Measurements from ENCODE around the gene MDK. TPM values are rescaled to one million over a fixed set of nuclear protein-coding genes. Genes with fewer than 3 reads are reported as not detected.

MDK gene
- polyA plus RNA-seq, 1 donor from 2014 or later = 0.60 TPM

DNA sequence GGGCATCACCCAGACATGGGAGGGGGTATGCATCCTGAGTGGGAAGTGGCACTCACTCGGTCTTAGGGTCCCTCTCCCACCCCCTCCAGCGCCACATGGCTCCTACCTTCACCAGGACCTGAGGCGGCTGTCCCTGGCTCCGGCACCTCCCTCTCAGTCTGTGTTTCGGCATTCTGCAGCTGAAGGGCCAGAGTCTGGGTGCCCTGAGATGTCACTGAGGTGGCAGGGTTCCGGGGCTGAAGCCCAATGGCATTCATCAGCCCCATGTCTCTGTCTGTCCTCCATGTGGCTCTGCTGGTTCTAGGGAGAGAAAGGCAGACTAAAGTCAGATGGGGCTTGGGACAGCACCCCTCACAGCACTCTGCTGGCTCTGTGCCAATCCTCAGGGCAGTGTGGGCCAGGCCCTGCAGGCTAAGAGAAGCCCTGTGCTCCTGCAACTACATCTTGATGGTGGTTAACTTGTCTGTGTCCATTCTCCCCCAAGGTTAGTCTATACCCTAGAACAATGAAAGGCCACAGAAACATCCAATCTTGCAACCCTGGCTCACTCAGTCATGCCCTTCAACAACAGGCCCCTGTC is 27.0 kb downstream of the MDK start:
- Mint-ChIP-seq H3K4me1 (no peaks in the 10 kb centered on the region), H3K4me3 (no peak overlapping the region), H3K36me3 (peaks cover 22% of the 10 kb centered on the region), H3K9me3 (no peaks in the 10 kb centered on the region), H3K27ac (no peak overlapping the region), H3K27me3 (no peaks in the 10 kb centered on the region)

DNA sequence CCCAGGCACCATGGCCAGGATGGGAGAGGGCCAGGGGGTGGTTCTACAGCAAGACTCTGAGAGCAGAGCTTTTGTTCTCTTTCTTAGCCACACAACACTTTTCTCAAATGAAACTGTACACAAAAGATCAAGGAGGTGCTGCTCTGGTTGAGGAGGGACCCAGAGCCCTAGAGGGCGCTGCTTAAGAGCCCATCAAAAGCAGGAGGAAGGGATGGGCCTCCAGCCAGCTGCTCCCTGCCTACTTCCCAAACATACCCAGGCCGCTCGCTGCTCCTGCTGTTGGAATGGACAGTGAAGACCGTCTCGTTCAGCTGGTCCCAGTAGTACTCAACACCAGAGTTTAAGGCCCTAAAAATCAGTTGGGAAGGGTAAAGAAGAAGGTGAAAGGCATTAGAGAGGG is 28.6 kb downstream of the MDK start:
- H3K27ac Mint-ChIP-seq = no peak overlapping the region
- no peak overlapping the region for H3K4me3 Mint-ChIP-seq

DNA sequence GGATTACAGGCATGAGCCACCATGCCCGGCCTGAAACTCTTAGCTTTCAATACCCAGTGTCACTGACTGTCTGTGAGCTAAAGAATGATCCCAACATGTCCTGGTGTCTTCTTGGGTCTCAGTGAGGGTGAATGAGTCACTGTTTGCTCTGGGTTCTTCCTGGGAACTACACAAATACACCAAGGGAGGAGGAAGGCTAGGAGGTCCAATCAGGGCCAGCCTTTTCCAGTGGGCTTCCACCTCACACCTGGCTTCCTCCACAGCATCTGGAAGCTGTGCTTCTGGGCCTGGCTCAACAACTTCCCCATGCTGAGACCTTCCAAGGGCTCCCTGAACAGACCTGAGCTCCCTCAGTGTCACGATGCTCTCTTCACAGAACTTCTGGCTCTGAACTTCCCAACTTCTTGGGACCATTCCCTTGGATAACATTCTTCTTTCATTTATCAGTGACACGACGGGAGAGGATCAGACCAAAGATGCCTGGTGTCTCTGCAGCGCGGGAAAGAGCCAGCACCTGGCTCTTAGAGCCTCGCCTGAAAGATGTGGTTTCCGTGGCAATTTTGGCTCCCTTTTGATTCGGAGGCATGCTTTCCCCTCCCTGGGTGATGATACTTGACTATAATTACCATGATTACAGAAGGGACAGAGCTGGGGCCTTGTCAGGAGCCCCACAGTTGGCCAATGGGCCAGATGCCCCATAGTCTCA is 32.4 kb downstream of the MDK start:
- Mint-ChIP-seq H3K4me1 (no peaks in the 10 kb centered on the region), H3K4me3 (no peak overlapping the region), H3K36me3 (peaks cover 15% of the 10 kb centered on the region)

More for the DNA sequence above, 28.6 kb downstream of the MDK start:
- no peaks in the 10 kb centered on the region for H3K9me3 Mint-ChIP-seq
- H3K27me3 Mint-ChIP-seq = no peaks in the 10 kb centered on the region
- peaks cover 20% of the 10 kb centered on the region for H3K36me3 Mint-ChIP-seq
- no peaks in the 10 kb centered on the region for H3K4me1 Mint-ChIP-seq

DNA sequence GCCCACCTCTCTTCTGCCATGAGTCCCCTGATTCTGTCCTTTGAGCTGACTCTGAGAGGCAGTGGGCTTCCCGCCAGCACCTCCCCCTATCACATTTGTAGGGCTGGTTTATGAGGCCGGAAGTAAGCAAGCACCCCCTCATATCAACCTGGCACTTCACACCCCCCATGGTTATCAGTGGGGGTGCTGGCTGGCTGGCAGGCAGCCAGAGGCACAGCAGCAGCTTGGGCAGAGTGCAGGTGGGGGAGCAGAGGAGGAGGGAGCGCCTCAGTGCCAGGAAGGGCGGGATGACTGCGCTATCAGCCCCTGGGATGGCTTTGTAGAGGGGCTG is 33.0 kb downstream of the MDK start:
- H3K36me3 Mint-ChIP-seq = peaks cover 15% of the 10 kb centered on the region
- H3K4me3 Mint-ChIP-seq = no peak overlapping the region
- H3K4me1 Mint-ChIP-seq = no peaks in the 10 kb centered on the region
- H3K9me3 Mint-ChIP-seq = no peaks in the 10 kb centered on the region
- peak overlapping the region in 1 of 3 donors; percentile 10 for H3K27ac Mint-ChIP-seq
- no peaks in the 10 kb centered on the region for H3K27me3 Mint-ChIP-seq

More for the DNA sequence above, 32.4 kb downstream of the MDK start:
- Mint-ChIP-seq H3K9me3 (no peaks in the 10 kb centered on the region), H3K27ac (no peak overlapping the region), H3K27me3 (no peaks in the 10 kb centered on the region)

DNA sequence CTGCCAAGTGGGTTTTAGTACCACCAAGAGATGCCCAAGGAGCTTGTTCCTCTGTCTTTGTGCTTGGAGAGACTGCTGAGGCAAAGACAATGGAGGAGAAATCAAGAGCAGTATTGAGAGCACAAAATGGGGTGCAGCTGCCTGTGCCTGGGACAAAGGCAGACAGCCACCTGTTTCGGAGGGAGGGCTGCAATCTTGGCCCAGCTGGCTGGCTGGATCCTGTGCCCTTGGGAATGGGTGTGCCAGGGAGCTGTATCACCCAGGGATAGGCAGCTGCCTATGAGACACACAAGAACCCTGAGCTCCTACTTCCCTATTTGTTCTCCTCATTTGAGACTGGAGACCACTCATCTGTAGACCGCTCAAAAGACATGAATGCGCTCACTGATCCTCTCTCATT is 33.4 kb downstream of the MDK start:
- Mint-ChIP-seq H3K27ac (no peak overlapping the region), H3K4me3 (no peak overlapping the region), H3K4me1 (no peaks in the 10 kb centered on the region), H3K27me3 (no peaks in the 10 kb centered on the region), H3K9me3 (no peaks in the 10 kb centered on the region), H3K36me3 (peaks cover 14% of the 10 kb centered on the region)

DNA sequence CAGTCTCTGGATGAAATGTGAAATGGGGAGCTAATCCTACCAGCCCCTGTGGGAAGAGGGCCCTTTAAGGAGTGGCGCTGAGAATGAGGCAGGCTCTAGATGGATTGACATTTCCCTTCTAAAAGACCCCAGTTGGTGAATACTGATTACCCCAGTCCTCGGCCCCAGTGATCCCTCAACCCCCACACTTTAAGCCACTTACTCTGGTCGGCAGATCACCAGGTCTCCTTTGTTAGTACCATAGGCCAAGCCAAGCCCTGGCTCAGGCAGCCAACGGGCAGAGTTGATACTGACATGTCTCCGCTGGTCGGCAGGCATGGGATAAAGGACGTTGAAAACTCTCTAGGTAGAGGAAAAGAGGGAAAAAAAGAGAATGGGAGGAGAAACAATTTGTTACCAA is 36.2 kb downstream of the MDK start:
- Mint-ChIP-seq H3K4me1 (no peaks in the 10 kb centered on the region), H3K4me3 (no peak overlapping the region)

DNA sequence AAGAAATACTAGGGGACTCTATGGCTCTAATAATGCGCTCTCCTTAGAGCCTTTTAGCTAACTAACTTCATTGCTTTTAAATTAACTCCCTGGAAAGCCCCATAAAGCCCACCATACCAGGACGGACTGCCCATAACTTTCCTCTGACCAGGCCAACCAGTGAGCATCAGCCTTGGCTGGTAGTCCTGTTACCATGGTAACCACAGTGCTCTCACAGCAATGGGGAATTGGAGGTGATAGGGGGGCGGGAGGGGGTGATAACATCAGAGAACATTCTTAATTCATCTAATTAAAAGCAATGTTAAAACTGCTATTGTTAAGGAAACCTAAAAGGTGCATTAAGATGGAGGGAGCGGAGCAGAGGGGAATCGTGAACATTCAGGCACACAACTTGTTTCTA is 37.3 kb downstream of the MDK start:
- Mint-ChIP-seq H3K27me3 (no peaks in the 10 kb centered on the region), H3K4me1 (no peaks in the 10 kb centered on the region), H3K36me3 (peaks cover 12% of the 10 kb centered on the region), H3K9me3 (no peaks in the 10 kb centered on the region), H3K27ac (no peak overlapping the region), H3K4me3 (no peak overlapping the region)

More for the DNA sequence above, 36.2 kb downstream of the MDK start:
- H3K36me3 Mint-ChIP-seq = peaks cover 12% of the 10 kb centered on the region
- H3K27ac Mint-ChIP-seq = no peak overlapping the region
- H3K27me3 Mint-ChIP-seq = no peaks in the 10 kb centered on the region
- no peaks in the 10 kb centered on the region for H3K9me3 Mint-ChIP-seq

DNA sequence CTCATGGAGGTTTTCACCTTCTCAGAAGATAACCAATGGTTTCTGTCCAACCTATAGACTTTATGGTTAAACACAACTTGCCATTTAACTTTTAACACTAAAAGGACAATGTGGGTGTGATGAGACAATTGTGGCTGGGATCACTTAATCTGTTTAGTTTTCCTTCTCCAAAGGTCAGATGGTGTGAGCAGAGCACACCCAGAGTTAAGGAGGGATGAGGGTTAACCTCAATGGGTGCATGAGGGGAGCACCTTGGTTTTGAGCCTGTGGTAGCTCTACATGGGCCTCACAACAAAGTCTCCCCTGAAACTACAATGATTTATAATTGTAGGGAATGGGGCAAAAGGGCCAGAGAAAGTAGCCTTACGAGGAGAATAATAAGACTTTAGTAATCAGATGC is 39.0 kb downstream of the MDK start:
- H3K9me3 Mint-ChIP-seq = no peaks in the 10 kb centered on the region
- H3K27me3 Mint-ChIP-seq = no peaks in the 10 kb centered on the region
- H3K36me3 Mint-ChIP-seq = peaks cover 7% of the 10 kb centered on the region
- no peaks in the 10 kb centered on the region for H3K4me1 Mint-ChIP-seq
- H3K27ac Mint-ChIP-seq = peak overlapping the region in 1 of 3 donors; percentile 23
- H3K4me3 Mint-ChIP-seq = no peak overlapping the region

DNA sequence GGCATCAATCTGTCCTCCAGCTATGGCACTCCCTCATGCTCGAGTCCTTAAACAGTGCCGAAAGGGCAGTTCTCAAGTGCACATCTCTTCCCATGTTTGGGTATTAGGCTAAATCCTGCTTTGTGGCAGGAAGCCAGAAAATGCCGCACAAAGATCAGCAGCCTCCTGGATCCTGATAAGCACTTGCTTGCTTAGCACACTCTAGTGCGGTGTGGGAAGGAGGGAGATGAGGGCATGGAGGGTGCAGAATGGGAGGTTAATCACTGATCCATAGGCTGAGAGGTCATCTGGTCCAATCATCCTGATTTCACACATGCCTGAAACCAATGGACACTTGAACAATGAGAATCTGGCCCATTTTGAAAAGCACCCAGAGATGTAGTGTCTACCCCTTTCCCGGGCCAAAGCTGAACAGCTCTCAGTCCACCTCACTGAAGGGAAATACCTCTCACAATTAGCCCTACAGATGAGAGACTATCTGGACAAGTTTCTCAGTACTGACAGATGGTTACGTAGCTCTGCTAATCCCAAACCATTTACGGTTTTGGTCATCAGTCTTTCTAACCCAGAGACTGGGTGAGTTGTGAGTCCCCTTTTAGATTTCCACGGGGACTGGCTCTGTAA is 39.9 kb downstream of the MDK start:
- Mint-ChIP-seq H3K4me1 (no peaks in the 10 kb centered on the region), H3K36me3 (peaks cover 4% of the 10 kb centered on the region), H3K27me3 (no peaks in the 10 kb centered on the region), H3K27ac (no peak overlapping the region), H3K9me3 (no peaks in the 10 kb centered on the region), H3K4me3 (no peak overlapping the region)

DNA sequence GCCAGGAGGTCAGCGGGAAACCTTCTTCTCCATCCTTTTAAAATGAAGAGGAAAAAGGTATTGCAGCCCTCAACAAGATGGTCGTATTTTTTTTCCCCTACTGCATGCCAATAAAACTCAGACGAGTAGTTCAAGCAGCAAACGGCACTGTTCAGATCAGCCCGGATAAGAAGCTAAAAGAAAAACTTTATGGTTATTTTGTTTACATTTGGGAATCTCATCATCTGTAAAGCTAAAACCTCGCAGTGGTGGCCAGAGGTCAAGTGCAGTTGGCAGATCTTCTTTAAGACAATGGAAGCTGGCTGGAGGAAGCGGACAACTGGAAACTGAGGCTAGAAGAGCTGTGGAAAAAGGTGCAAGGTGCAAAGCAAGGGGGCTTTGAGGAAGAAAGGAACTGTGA is 41.1 kb downstream of the MDK start:
- Mint-ChIP-seq H3K4me3 (no peak overlapping the region), H3K9me3 (no peaks in the 10 kb centered on the region), H3K27ac (no peak overlapping the region), H3K27me3 (no peaks in the 10 kb centered on the region), H3K36me3 (peaks cover 4% of the 10 kb centered on the region), H3K4me1 (no peaks in the 10 kb centered on the region)

DNA sequence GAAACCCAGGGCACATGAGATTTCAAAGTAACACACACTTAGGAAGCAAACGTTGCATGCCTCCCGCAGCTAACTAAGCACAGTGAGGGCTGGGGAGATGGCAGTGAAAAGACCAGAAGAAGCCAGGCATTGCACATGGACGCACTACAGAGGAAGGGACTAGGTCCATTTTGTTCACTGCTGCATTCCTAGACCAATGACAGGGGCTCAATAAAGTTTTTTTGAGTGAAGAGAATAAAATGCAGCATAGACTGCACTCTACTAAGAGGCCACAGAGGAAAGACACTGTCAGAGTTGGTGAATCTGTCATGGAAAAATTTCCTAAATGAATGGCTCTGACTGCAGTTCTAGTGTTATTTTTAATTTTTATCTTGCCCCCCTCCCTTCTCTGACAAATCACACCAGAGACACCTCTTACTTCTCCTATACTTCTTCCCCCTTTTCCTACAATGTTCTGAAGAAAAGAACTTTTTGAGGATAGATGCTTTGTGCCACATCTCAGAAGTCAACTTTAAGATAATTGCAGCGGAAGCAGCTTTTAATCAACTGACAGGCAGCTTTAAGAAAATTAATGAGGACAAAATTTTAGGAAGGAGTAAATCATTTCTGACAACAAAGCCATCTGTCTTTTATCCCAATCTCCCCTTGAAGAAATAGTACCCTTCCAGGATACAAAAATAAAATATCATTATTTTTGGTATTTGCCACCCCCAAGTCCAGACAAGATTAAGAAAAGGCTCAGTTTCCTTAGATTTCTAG is 44.9 kb downstream of the MDK start:
- Mint-ChIP-seq H3K9me3 (no peaks in the 10 kb centered on the region), H3K36me3 (peaks cover 13% of the 10 kb centered on the region), H3K4me1 (no peaks in the 10 kb centered on the region), H3K27ac (no peak overlapping the region), H3K27me3 (no peaks in the 10 kb centered on the region), H3K4me3 (no peak overlapping the region)

DNA sequence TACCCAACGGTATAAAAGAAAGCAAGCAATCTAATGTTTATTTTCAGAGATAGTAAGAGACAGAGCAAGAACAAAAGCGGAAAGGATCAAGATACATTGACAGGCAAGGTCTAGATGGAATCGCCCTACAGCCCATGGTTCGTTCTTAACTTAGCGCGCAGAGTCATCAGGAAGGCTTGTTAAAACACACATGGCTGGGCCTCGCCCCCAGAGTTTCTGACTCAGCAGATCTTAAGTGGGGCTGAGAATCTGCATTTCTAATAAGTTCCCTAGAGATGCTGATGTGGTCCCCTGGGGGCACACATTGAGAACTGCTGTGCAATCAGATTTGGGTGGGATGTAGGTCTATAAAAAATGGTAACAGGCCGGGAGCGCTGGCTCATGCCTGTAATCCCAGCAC is 45.9 kb downstream of the MDK start:
- H3K27me3 Mint-ChIP-seq = no peaks in the 10 kb centered on the region
- no peak overlapping the region for H3K4me3 Mint-ChIP-seq
- H3K27ac Mint-ChIP-seq = no peak overlapping the region
- H3K36me3 Mint-ChIP-seq = peaks cover 15% of the 10 kb centered on the region
- no peaks in the 10 kb centered on the region for H3K4me1 Mint-ChIP-seq
- no peaks in the 10 kb centered on the region for H3K9me3 Mint-ChIP-seq

DNA sequence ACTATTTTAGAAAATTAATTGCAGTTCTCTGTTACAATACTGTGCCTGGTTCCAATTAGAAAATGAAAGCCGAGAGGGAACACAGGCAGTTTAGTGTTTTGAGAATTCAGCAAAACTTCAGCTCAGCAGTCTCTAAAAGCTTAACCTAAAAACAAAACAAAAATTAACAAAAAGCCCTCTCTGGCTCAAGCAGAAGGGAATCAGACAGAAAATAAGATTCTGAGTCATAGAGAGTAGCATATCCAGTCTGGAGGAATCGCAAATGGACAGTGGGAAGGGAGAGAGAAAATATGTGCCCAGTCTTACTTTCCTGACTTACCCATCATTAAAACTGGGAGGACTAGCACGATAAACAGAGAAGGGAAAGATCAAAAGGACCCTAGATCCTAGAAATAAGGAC is 48.2 kb downstream of the MDK start:
- Mint-ChIP-seq H3K4me1 (no peaks in the 10 kb centered on the region), H3K27me3 (no peaks in the 10 kb centered on the region), H3K4me3 (no peak overlapping the region), H3K36me3 (peaks cover 19% of the 10 kb centered on the region), H3K27ac (no peak overlapping the region), H3K9me3 (no peaks in the 10 kb centered on the region)

DNA sequence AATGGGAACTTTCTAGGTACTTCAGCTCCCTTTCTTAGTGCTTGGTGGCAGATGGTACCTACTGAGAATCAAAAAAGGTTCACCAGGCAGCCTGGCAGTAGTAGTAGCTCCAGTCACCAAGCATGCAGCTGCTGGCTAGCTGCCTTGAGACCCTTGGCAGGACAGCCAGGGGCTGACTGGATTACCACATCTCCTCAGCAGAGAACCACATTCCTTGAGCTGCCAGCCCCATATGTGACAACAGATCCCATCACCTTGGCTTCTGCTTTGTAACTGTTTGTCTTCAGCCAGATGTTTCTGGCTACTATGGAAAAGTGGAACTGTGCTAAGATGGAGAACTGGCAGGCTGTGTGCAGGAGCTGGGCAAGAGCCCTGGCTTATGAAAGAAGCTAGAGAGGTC is 49.7 kb downstream of the MDK start:
- H3K36me3 Mint-ChIP-seq = peaks cover 19% of the 10 kb centered on the region
- H3K27ac Mint-ChIP-seq = no peak overlapping the region
- H3K27me3 Mint-ChIP-seq = no peaks in the 10 kb centered on the region
- H3K9me3 Mint-ChIP-seq = no peaks in the 10 kb centered on the region
- no peaks in the 10 kb centered on the region for H3K4me1 Mint-ChIP-seq
- H3K4me3 Mint-ChIP-seq = no peak overlapping the region
